Endothelial cell of umbilical vein (primary cell): ENCODE measurements around the gene MAGI1. TPM values are rescaled to one million over a fixed set of nuclear protein-coding genes. Genes with fewer than 3 reads are reported as not detected.

Experiments used
- BruUV-seq: library from RNA; stranded (reverse); fragments of 400-500 nt; replicated peaks from 2 replicates; lab custom pipeline; 2021; lab: Mats Ljungman, UMichigan
- CTCF ChIA-PET: fragments of 300-600, 350-600 bp; sonication (Branson Sonifier 250); formaldehyde crosslinking; loops from one replicate; lab custom pipeline; 2021; ENCODE audit warnings: antibody characterized with exemption, inconsistent platforms; lab: Charles Lee
- POLR2A ChIA-PET: fragments of 300-600, 350-600 bp; sonication (Branson Sonifier 250); formaldehyde crosslinking; loops from one replicate; lab custom pipeline; 2021; ENCODE audit warnings: antibody characterized with exemption, inconsistent platforms; lab: Charles Lee
- DNase-seq: peaks from one replicate; pipeline ENCODE4 v3.0.0-alpha.2; 2011; ENCODE audit warnings: low read depth, low spot score
- FAIRE-seq: peaks from 2 replicates; lab custom pipeline; 2011; peaks lifted over from hg19 to GRCh38; lab: Jason Lieb, UNC
- H2AFZ ChIP-seq: 2 replicates; pipeline ENCODE4 v1.6.0; 2012; ENCODE audit warnings: low read depth, low read length, control low read depth, inconsistent platforms
- H3K27ac ChIP-seq: 2 replicates; pipeline ENCODE4 v1.5.1; 2011; ENCODE audit warnings: low read depth, mild to moderate bottlenecking, control low read depth, low read length, moderate library complexity; ENCODE audit not compliant: insufficient read depth
- H3K27me3 ChIP-seq, 2 experiments: 2 replicates each; pipeline versions ENCODE4 v1.6.0 to v1.6.1; 2011; ENCODE audit warnings: low read length in 2 of 2, mixed read lengths in 1 of 2; ENCODE audit not compliant: control insufficient read depth in 2 of 2, insufficient read depth in 2 of 2
- H3K36me3 ChIP-seq, 2 experiments: 2 replicates in 1 of 2; 3 replicates in 1 of 2; pipeline ENCODE4 v1.5.1; 2011; ENCODE audit warnings: low read length in 2 of 2, mild to moderate bottlenecking in 1 of 2, moderate library complexity in 1 of 2; ENCODE audit not compliant: control insufficient read depth in 2 of 2, insufficient read depth in 2 of 2; ENCODE audit errors: extremely low read depth in 1 of 2
- H3K4me1 ChIP-seq: 3 replicates; pipeline ENCODE4 v1.5.1; 2011; ENCODE audit warnings: mild to moderate bottlenecking, low read length; ENCODE audit not compliant: control insufficient read depth, insufficient read depth; ENCODE audit errors: extremely low read depth
- H3K4me2 ChIP-seq: 2 replicates; pipeline ENCODE4 v1.6.1; 2011; ENCODE audit warnings: low read length, control low read depth, mixed read lengths; ENCODE audit not compliant: insufficient read depth
- H3K4me3 ChIP-seq, 3 experiments: fragments of 200-600 bp in 1 of 3; sonication (generic), shearing (Covaris generic) in 1 of 3; replicated peaks in 1 of 3; 2 replicates each; pipeline ENCODE4 v1.5.1; 2011 to 2016; ENCODE audit warnings: control low read depth in 3 of 3, low read length in 3 of 3, mild to moderate bottlenecking in 2 of 3, inconsistent platforms in 1 of 3, low read depth in 1 of 3, moderate library complexity in 1 of 3; ENCODE audit not compliant: insufficient read depth in 1 of 3
- H3K79me2 ChIP-seq: 2 replicates; pipeline ENCODE4 v1.6.0; 2012; ENCODE audit warnings: low read length, inconsistent platforms; ENCODE audit not compliant: control insufficient read depth, insufficient read depth
- H3K9ac ChIP-seq: replicated peaks from 2 replicates; pipeline ENCODE3; 2011; ENCODE audit warnings: low read length, control low read depth; ENCODE audit not compliant: insufficient read depth; ENCODE audit errors: extremely low read depth
- H3K9me1 ChIP-seq: replicated peaks from 3 replicates; pipeline ENCODE4 v1.6.0; 2011; ENCODE audit warnings: mild to moderate bottlenecking, low read length; ENCODE audit not compliant: control insufficient read depth, insufficient read depth; ENCODE audit errors: extremely low read depth
- H3K9me3 ChIP-seq: replicated peaks from 2 replicates; pipeline ENCODE4 v1.5.1; 2012; ENCODE audit warnings: low read length, inconsistent platforms; ENCODE audit not compliant: control insufficient read depth, insufficient read depth
- H4K20me1 ChIP-seq: replicated peaks from 2 replicates; pipeline ENCODE3; 2011; ENCODE audit warnings: mild to moderate bottlenecking, low read length; ENCODE audit not compliant: control insufficient read depth, insufficient read depth; ENCODE audit errors: extremely low read depth
- CTCF ChIP-seq, 2 donors: IDR thresholded peaks; 1 replicate in 1 of 2; 2 replicates in 1 of 2; pipeline ENCODE4 v1.5.1; 2011; ENCODE audit warnings: low read length in 2 of 2, mild to moderate bottlenecking in 2 of 2, moderate library complexity in 2 of 2, control low read depth in 1 of 2, inconsistent platforms in 1 of 2, low read depth in 1 of 2; ENCODE audit not compliant: insufficient read depth in 1 of 2; ENCODE audit errors: extremely low read depth in 1 of 2
- EZH2 ChIP-seq: IDR thresholded peaks from 2 replicates; pipeline ENCODE4 v1.6.1; 2012; ENCODE audit warnings: borderline replicate concordance, low read depth, mild to moderate bottlenecking, moderate library complexity, low read length, inconsistent platforms; ENCODE audit not compliant: severe bottlenecking
- FOS ChIP-seq: IDR thresholded peaks from 2 replicates; pipeline ENCODE4 v1.6.1; 2011; ENCODE audit warnings: mild to moderate bottlenecking, low read length, moderate library complexity, borderline replicate concordance; ENCODE audit not compliant: insufficient read depth
- GATA2 ChIP-seq: IDR thresholded peaks from 2 replicates; pipeline ENCODE4 v1.7.0; 2011; ENCODE audit warnings: low read depth, mild to moderate bottlenecking, moderate library complexity, mixed read lengths, low read length; ENCODE audit not compliant: insufficient read length, insufficient read depth
- JUN ChIP-seq: IDR thresholded peaks from 2 replicates; pipeline ENCODE4 v1.6.1; 2011; ENCODE audit warnings: borderline replicate concordance, low read depth; ENCODE audit not compliant: insufficient read length, insufficient read depth
- MAX ChIP-seq: IDR thresholded peaks from 2 replicates; pipeline ENCODE4 v1.6.1; 2011; ENCODE audit not compliant: insufficient read depth, insufficient read length
- MYC ChIP-seq: IDR thresholded peaks from one replicate; pipeline ENCODE4 v1.6.1; 2011; ENCODE audit warnings: mild to moderate bottlenecking, low read depth, low read length
- POLR2A ChIP-seq: IDR thresholded peaks from 2 replicates; pipeline ENCODE4 v1.6.1; 2012; ENCODE audit warnings: low read depth, mild to moderate bottlenecking, control low read depth, low read length
- POLR2AphosphoS5 ChIP-seq: IDR thresholded peaks from 2 replicates; pipeline ENCODE4 v1.6.1; 2012; ENCODE audit warnings: low read depth, mild to moderate bottlenecking, control low read depth, low read length, moderate library complexity; ENCODE audit not compliant: insufficient read depth
- dilution Hi-C: fragments of 300-500 bp; cut with MboI; formaldehyde crosslinking; loops from one replicate; pipeline ENCODE4 v1.15.0; 2019; ENCODE audit warnings: low sequenced_read_pairs; ENCODE audit not compliant: extremely low pct_ligation_motif_present
- intact Hi-C: fragments of 100-400 bp; cut with micrococcal nuclease; formaldehyde crosslinking; loops from one replicate; pipeline ENCODE4 v1.10.0; 2022
- polyA plus RNA-seq, 4 experiments: library from polyadenylated mRNA; depleted of rRNA in 3 of 4; stranded (reverse) in 3 of 4; unstranded in 1 of 4; fragments of >200 nt; gene quantifications; 2 replicates each; pipeline versions ENCODE4 v1.2.1 to v1.2.3, GENCODE V29; 2011 to 2012; ENCODE audit warnings: missing spikeins in 1 of 4
- total RNA-seq: library from RNA; stranded (reverse); gene quantifications from 2 replicates; pipeline ENCODE4 v1.2.3, GENCODE V29; 2021

MAGI1 gene
- total and polyA plus RNA-seq, 2 donors (not counting 3 experiments of a cell fraction or from before 2014, with no cell fraction given), result 10.1 to 47.9 TPM

- Histone ChIP-seq H3K4me2 (no peak overlapping the region), H3K4me3 (no peak overlapping the region), H3K36me3 (no peaks in the 10 kb centered on the region), H2AFZ (no peak overlapping the region), H3K79me2 (no peaks in the 10 kb centered on the region), H3K9ac (no peak overlapping the region), H3K9me3 (no peaks in the 10 kb centered on the region), H3K27me3 (no peaks in the 10 kb centered on the region), H3K9me1 (no peaks in the 10 kb centered on the region), H3K27ac (no peak overlapping the region), H4K20me1 (no peaks in the 10 kb centered on the region), H3K4me1 (peaks cover 29% of the 10 kb centered on the region)
- DNase-seq (no peak), FAIRE-seq (no peak)
- intact Hi-C loops, result loop anchor here (5.0 kb wide), 1 partner anchor 43 kb away; no protein-coding TSS in a partner anchor
- ChIA-PET CTCF (no interaction called here), POLR2A (no interaction called here)
- dilution Hi-C loops, result no loop called here
- TF ChIP-seq POLR2AphosphoS5 (no peak), POLR2A (no peak), MYC (no peak), FOS (no peak), EZH2 (no peak), JUN (no peak), MAX (no peak), CTCF (IDR thresholded peaks at IDR 0.05; ENCODE audit: extremely low read depth in 1 of 2, insufficient read depth in 1 of 2, low read depth in 1 of 2, low read length in 2 of 2) (no peak), GATA2 (no peak)
- BruUV-seq, result no TSS peak
Observed at GRCh38 chr3:65939801-65940246, 98.9 kb downstream of the MAGI1 start.
